Left ventricle myocardium inferior (tissue), 1 donor: ENCODE results near the gene MRPL3. TPM values are rescaled to one million over a fixed set of nuclear protein-coding genes. Genes with fewer than 3 reads are reported as not detected.

Source experiments
- DNase-seq: peaks from one replicate; pipeline ENCODE4 v3.0.0-alpha.2; 2020
- H3K27ac ChIP-seq: fragments of 200-600 bp; replicated peaks from 2 replicates; pipeline ENCODE4 v1.8.0; 2021
- H3K27me3 ChIP-seq: fragments of 200-600 bp; 2 replicates; pipeline ENCODE4 v1.8.0; 2021; ENCODE audit warnings: low read depth
- H3K36me3 ChIP-seq: fragments of 200-600 bp; 2 replicates; pipeline ENCODE4 v1.8.0; 2021
- H3K4me1 ChIP-seq: fragments of 200-600 bp; 2 replicates; pipeline ENCODE4 v1.8.0; 2021
- H3K4me3 ChIP-seq: fragments of 200-600 bp; 2 replicates; pipeline ENCODE4 v1.8.0; 2021; ENCODE audit warnings: mild to moderate bottlenecking, moderate library complexity
- H3K9me3 ChIP-seq: fragments of 200-600 bp; replicated peaks from 2 replicates; pipeline ENCODE4 v1.8.0; 2021
- intact Hi-C: fragments of 100-400 bp; cut with micrococcal nuclease; formaldehyde crosslinking; loops from one replicate; pipeline ENCODE4 v1.11.0; 2022
- total RNA-seq: library from RNA; stranded (reverse); fragmentation: NEBNext Ultra II Directional; extraction: Animal tissue kit (Norgen Biotek cat#: 25700); gene quantifications from one replicate; pipeline ENCODE4 v1.2.1, GENCODE V29; 2021
- TF ChIP-seq, protein P1 (sequence below): fragments of 200-600 bp; IDR thresholded peaks from 2 replicates; pipeline ENCODE4 v1.8.0; 2021; ENCODE audit warnings: antibody characterized with exemption, mild to moderate bottlenecking, borderline replicate concordance
- donor health status: DM: no; HTN: yes; CAD: no; lungs with severe emphysema.

MRPL3 gene
- total RNA-seq, 1 donor from 2014 or later: 53.9 TPM

DNA sequence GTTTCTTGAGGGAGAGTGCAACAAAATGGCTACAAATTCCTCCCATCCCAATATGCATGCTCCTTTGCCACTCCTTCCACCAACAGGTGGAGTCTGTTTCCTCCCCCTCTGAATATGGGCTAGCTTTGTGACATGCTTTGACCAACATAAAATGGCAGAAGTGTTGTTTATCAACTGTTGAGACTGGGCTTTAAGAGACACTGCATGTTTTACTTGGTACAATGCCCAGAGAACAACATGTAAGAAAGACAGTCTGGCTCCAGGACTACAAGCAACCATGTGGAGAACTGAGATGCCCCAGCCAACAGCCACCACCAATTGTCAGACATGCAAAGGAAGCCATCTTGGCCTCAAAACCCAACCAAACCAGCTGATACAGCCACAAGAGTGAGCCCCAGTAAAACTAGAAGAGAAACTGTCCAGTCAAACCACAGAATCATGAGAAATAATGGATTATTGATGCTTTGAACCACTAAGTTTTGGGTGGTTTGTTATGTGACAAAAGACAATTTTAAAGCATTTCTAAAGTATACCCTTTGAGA, 80.7 kb downstream of the MRPL3 start:
- Histone ChIP-seq H3K9me3 (no peaks in the 10 kb centered on the region), H3K4me1 (no peaks in the 10 kb centered on the region), H3K27ac (no peak overlapping the region), H3K4me3 (no peak overlapping the region), H3K27me3 (no peaks in the 10 kb centered on the region), H3K36me3 (no peaks in the 10 kb centered on the region)
- TF ChIP-seq, protein P1, sequence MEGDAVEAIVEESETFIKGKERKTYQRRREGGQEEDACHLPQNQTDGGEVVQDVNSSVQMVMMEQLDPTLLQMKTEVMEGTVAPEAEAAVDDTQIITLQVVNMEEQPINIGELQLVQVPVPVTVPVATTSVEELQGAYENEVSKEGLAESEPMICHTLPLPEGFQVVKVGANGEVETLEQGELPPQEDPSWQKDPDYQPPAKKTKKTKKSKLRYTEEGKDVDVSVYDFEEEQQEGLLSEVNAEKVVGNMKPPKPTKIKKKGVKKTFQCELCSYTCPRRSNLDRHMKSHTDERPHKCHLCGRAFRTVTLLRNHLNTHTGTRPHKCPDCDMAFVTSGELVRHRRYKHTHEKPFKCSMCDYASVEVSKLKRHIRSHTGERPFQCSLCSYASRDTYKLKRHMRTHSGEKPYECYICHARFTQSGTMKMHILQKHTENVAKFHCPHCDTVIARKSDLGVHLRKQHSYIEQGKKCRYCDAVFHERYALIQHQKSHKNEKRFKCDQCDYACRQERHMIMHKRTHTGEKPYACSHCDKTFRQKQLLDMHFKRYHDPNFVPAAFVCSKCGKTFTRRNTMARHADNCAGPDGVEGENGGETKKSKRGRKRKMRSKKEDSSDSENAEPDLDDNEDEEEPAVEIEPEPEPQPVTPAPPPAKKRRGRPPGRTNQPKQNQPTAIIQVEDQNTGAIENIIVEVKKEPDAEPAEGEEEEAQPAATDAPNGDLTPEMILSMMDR: no peak
- intact Hi-C loops: no loop called here
- DNase-seq: no peak

DNA sequence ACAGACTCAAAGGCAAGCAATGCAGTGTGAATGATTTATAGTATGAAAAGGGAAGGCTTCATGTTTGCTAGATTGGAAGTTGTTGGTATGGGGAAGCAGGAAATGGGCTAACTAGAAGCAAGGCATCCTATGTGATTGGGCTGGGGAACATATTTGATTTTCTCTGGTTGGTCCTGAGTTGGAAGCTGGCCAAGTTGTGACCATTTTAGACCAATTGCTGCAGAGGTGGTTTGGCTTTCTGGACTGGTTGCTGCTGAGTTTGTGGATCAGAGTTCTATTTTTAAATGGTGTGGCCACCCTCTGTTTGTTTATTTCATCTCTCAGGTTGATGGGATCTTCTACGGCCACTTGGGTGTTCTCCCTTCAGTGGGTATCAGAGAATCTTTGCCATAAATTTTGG, 81.5 kb downstream of the MRPL3 start:
- H3K36me3 ChIP-seq: no peaks in the 10 kb centered on the region
- intact Hi-C loops: no loop called here
- H3K27me3 ChIP-seq: no peaks in the 10 kb centered on the region
- H3K27ac ChIP-seq: no peak overlapping the region
- no peak overlapping the region for H3K4me3 ChIP-seq
- H3K4me1 ChIP-seq: no peaks in the 10 kb centered on the region
- DNase-seq: no peak
- H3K9me3 ChIP-seq: peaks cover 5% of the 10 kb centered on the region
- TF ChIP-seq, protein P1: no peak

DNA sequence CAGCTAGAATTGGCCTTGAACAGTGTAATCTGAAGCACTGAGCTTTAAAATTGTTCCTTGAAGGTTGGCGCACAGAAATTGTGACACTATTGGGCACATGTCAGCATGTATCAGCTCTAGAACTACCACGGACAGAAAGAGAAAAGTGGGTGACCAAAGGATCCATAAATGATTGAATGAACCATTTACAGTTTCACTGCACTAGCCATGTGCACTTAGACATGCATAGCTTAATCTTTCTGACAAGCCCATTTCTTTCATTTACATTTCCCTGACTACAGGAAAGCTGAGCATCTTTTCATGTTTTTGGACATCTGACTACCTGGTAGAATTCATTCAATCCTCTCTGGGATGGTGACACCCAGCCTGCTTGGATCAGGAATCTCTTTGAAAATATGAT, 85.0 kb downstream of the MRPL3 start:
- peaks cover 12% of the 10 kb centered on the region for H3K9me3 ChIP-seq
- no peak overlapping the region for H3K27ac ChIP-seq
- DNase-seq: no peak
- no peaks in the 10 kb centered on the region for H3K36me3 ChIP-seq
- no peaks in the 10 kb centered on the region for H3K4me1 ChIP-seq
- intact Hi-C loops: no loop called here
- no peaks in the 10 kb centered on the region for H3K27me3 ChIP-seq
- TF ChIP-seq, protein P1: no peak
- H3K4me3 ChIP-seq: no peak overlapping the region

Other genes with a start within 250 kb of the MRPL3 start
- gene NUDT16, start 121.2 kb downstream of the MRPL3 start, total RNA-seq: 35.3 TPM